SK-MEL-5 (cell line): ENCODE measurements around the gene CUTC. TPM values are rescaled to one million over a fixed set of nuclear protein-coding genes. Genes with fewer than 3 reads are reported as not detected.

Experiments
- DNase-seq: peaks from one replicate; pipeline ENCODE4 v3.0.0-alpha.2; 2016; ENCODE audit warnings: low read depth, low spot score
- in situ Hi-C: cut with HindIII; loops from 2 replicates; pipeline ENCODE4 v1.10.0; 2016; ENCODE audit warnings: low sequenced_read_pairs, high pct_unique_total_duplicates, low pct_unique_long_range_greater_than_20kb
- total RNA-seq: library from RNA; depleted of rRNA; stranded (reverse); fragments of >200 nt; shearing (Covaris generic); gene quantifications from 2 replicates; pipeline ENCODE4 v1.2.3, GENCODE V29; 2014

Gene CUTC
- total RNA-seq, 1 experiment from 2014 or later, result 8.5 TPM

GRCh38 chr10:99770408-99771045 is 38.5 kb downstream of the CUTC start:
- in situ Hi-C loops, result no loop called here
- no peak for DNase-seq

GRCh38 chr10:99775850-99776249 is 43.8 kb downstream of the CUTC start:
- peak; percentile 57 for DNase-seq
- in situ Hi-C loops, result no loop called here

DNA sequence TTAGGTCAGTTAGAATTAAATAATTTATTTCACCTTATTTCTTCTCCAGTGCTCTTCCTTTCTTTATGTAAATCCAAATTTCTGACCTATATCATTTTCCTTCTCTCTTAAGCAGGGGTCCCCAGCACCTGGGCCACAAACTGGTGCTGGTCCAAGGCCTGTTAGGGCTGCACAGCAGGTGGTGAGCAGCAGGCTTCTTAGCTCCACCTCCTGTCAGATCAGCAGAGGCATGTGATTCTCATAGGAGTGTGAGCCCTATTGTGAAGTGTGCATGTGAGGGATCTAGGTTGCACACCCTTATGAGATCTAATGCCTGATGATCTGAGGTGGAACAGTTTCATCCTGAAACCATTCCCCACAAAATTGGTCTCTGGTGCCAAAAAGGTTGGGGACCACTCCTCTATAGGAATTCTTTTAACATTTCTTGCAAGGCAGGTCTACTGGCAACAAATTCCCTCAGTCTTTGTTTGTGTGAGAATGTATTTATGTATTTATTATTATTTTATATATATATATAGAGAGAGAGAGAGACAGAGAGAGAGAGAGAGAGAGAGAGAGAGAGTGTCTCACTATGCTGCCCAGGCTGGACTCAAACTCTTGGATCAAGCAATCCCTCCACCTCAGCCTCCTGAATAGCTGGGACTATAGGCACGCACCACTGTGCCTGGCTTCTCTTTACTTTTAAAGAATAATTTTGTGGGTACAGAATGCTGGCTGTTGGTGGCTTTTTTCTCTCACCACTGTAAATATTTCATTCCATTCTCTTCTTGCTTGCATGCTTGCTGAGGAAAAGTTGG is 46.1 kb downstream of the CUTC start:
- DNase-seq, result peak; percentile 92
- in situ Hi-C loops, result no loop called here

GRCh38 chr10:99779335-99779734 is 47.3 kb downstream of the CUTC start:
- in situ Hi-C loops, result no loop called here
- peak; percentile 87 for DNase-seq

DNA sequence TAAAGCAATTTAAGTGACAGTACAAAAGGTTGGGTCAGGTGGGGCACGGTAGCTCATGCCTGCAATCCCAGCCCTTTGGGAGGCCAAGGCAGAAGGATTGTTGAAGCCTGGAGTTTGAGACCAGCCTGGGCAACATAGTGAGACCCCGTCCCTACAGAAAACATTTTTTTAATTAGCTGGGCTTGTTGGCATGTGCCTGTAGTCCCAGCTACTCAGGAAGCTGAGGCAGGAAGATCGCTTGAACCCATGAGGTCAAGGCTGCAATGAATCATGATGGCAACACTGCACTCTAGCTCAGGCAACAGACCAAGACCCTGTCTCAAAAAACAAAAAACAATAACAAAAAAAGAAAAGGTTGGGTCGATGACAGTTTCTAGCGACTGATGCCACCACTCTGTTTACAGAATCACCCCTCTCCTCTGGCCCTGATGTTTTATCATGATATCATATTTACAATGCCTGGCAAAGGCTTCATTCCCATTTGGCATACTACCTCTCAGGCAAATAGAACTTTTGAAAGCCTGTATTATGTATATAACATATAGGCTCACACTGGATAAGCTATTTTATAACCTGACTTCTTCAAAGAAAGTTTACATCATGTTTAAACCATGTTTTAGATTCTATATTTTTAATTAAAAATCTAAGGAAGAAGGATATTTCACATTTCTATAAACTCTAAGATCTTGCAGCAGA is 49.8 kb downstream of the CUTC start:
- no peak for DNase-seq
- in situ Hi-C loops, result no loop called here

DNA sequence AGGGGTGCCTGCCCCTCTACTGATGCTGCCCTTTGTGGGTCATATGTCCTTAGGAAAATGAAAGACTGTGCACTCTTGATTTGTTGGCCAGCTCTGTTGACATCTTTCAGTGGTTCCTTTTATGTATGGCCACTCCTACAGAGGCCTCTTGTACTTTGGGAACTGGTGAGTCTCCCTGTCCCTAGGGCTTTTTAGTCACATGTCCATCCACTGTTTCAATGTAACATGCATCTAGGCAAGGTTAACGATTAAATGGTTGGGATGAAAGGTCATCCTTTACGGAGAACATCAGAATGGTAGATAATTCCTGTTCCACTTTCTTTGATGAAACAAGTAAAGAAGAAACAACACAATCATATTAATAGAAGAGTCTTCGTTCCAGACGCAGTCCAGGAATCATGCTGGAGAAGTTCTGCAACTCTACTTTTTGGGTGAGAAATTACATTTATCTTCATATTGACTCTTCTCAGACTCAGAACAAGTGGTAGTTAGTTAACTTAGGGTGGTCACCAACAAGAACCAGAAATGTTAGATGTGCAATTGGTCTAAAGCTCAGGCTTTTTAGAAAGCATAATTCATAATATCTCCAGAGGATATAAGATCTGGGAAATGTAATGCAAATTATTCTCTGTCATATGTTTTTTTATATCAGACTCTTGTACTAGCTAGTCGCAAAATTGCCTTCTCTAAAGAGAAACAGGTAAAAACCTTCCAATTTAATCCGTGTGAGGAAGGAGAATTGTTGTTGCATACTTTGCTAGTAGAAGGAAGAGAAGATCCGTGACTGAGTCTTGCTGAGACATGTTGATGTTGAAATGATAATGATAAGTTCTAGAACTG is 50.6 kb downstream of the CUTC start, which contains the start of gene ABCC2:
TSS of gene ABCC2 (plus strand) at position 194 of the 840 bp plus-strand sequence. CDS start at position 399, 205 bp downstream.
- peak; percentile 94 for DNase-seq
- in situ Hi-C loops, result no loop called here

DNA sequence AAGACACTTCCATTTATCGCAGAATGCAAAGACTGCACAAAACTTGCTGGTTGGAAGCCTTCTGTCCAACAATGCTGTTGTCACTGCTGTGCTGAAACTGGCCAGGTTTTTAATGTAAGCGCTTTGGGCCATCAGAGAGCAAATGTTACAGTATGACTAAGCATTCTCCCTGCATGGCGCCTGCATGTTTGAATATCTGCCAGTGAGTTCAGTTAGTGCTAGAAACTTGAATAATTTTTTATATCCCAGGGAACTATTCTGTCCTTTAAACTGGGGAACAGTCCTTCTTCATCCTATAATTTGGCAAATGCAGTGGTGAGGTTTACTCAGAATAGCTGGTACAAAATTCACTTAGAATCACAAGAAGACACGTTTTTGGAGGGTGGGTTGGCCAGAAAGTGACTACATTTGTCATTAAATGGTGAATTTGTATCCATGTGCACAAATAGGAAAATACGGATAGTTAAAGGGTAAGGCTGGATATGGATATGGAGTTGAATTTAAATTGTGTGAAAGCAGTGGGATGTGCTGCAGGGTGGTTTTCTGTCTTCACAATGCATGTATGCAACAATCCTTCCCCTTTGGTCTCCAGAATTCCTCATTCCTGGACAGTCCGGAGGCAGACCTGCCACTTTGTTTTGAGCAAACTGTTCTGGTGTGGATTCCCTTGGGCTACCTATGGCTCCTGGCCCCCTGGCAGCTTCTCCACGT is 52.1 kb downstream of the CUTC start:
- DNase-seq, result peak; percentile 37
- in situ Hi-C loops, result no loop called here

- in situ Hi-C loops, result no loop called here
- no peak for DNase-seq
Observed at GRCh38 chr10:99784727-99785441, 52.9 kb downstream of the CUTC start.

GRCh38 chr10:99785646-99786045 is 53.6 kb downstream of the CUTC start:
- DNase-seq, result no peak
- in situ Hi-C loops, result no loop called here

DNA sequence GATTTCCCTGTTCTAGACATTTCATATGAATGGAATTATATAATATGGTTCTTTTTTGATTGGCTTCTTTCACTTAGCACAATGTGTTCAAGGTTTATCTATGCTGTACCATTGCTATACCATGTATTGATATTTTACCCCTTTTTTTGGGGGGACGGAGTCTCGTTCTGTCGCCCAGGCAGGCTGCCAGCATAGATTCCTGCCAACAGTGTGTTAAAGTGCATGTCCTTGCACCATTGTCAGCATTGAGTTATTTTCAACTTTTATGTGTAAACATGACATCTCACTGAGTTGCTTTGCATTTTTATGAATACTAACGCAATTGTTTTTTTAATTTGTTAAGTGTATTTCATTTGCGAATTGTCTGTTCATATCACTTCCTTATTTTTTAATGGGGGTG is 55.3 kb downstream of the CUTC start:
- DNase-seq, result no peak
- in situ Hi-C loops, result no loop called here

- in situ Hi-C loops, result no loop called here
- DNase-seq, result no peak
Observed at GRCh38 chr10:99787782-99788445, 55.9 kb downstream of the CUTC start.

DNA sequence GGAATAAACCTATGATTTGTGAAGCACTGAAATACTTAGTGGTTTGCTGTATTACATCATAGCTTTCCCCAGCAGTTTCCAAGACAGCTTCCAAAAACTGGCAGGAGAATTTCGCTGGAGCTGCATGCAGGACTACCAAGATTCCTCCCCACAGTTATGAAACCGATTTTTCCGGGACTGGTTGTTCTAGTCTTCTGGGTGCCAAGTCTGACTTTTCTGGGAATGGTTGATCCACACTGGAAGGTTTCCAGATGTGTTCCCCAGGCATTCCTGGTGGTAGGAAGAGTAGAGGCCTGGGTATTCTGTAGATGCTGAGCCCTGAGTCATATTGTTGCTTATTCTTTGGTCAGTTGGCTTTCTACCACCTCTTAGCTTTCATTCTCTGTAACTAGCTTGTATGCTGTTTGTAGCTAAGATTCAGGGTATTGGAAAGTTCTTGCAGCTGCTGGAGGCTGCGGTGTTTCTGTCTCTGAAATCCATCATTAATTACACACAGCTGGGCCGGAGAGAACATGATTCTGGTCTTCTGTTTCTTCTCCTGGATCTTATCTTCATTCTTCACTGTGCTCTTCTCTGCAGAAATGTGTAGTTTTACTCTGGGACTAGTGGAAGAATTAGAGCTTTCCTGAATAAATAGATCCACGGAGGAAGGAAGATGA is 56.7 kb downstream of the CUTC start:
- DNase-seq, result no peak
- in situ Hi-C loops, result no loop called here

GRCh38 chr10:99791831-99792230 is 59.8 kb downstream of the CUTC start:
- DNase-seq, result no peak
- in situ Hi-C loops, result no loop called here

GRCh38 chr10:99793819-99794218 is 61.8 kb downstream of the CUTC start:
- DNase-seq, result no peak
- in situ Hi-C loops, result no loop called here

- DNase-seq, result no peak
- in situ Hi-C loops, result no loop called here
Observed at GRCh38 chr10:99796928-99797327, 64.9 kb downstream of the CUTC start.

GRCh38 chr10:99798031-99798430 is 66.0 kb downstream of the CUTC start:
- no peak for DNase-seq
- in situ Hi-C loops, result no loop called here
